ENCODE results near the gene SMG1. TPM values are rescaled to one million over a fixed set of nuclear protein-coding genes. Genes with fewer than 3 reads are reported as not detected.
"Not testable (repeated sequence)": the region's sequence is repeated elsewhere in the genome, so short reads cannot be mapped to it uniquely, and the experiment has no call there.

Gene SMG1
- total RNA-seq, 2 donors from 2014 or later: 165 to 171 TPM

GRCh38 chr16:18925215-18925985 is 808 bp downstream of the SMG1 start:
- ATAC-seq (replicated peaks in 1 of 2) (peak; percentile 71 to 73), DNase-seq (peak; percentile 77)
- Mint-ChIP-seq H3K4me3 (peak overlapping the region; percentile 83 to 96), H3K4me1 (ENCODE audit: low read depth) (peaks cover 47% of the 10 kb centered on the region), H3K27ac (peak overlapping the region; percentile 97)
- not testable (repeated sequence) for H3K9me3 Mint-ChIP-seq; H3K36me3 Mint-ChIP-seq (ENCODE audit: insufficient read depth in 2 of 2); H3K27me3 Mint-ChIP-seq (ENCODE audit: low read depth)

GRCh38 chr16:18923935-18924334 is 2.3 kb downstream of the SMG1 start:
- ATAC-seq (replicated peaks in 1 of 2); DNase-seq; H3K9me3 Mint-ChIP-seq; H3K27me3 Mint-ChIP-seq (ENCODE audit: low read depth); H3K36me3 Mint-ChIP-seq (ENCODE audit: insufficient read depth in 2 of 2): not testable (repeated sequence)
- Mint-ChIP-seq H3K4me1 (ENCODE audit: low read depth) (peaks cover 60% of the 10 kb centered on the region), H3K27ac (peak overlapping the region; percentile 96), H3K4me3 (peak overlapping the region; percentile 83 to 96)

GRCh38 chr16:18923124-18923523 is 3.1 kb downstream of the SMG1 start:
- Mint-ChIP-seq H3K27ac (peak overlapping the region; percentile 96), H3K4me3 (peak overlapping the region; percentile 83 to 96), H3K4me1 (ENCODE audit: low read depth) (peaks cover 68% of the 10 kb centered on the region)
- H3K9me3 Mint-ChIP-seq; H3K36me3 Mint-ChIP-seq (ENCODE audit: insufficient read depth in 2 of 2); H3K27me3 Mint-ChIP-seq (ENCODE audit: low read depth); ATAC-seq (replicated peaks in 1 of 2): not testable (repeated sequence)
- DNase-seq: peak; percentile 14 to 21

GRCh38 chr16:18909585-18909984 is 16.6 kb downstream of the SMG1 start:
- H3K4me3 Mint-ChIP-seq; DNase-seq; H3K9me3 Mint-ChIP-seq; ATAC-seq (replicated peaks in 1 of 2); H3K27me3 Mint-ChIP-seq (ENCODE audit: low read depth); H3K36me3 Mint-ChIP-seq (ENCODE audit: insufficient read depth in 2 of 2); H3K27ac Mint-ChIP-seq: not testable (repeated sequence)
- peaks cover 46% of the 10 kb centered on the region for H3K4me1 Mint-ChIP-seq (ENCODE audit: low read depth)

- not testable (repeated sequence) for H3K27ac Mint-ChIP-seq; H3K27me3 Mint-ChIP-seq (ENCODE audit: low read depth)
- peaks cover 46% of the 10 kb centered on the region for H3K4me1 Mint-ChIP-seq (ENCODE audit: low read depth)
Measured at GRCh38 chr16:18908716-18909115, 17.5 kb downstream of the SMG1 start.

GRCh38 chr16:18902778-18903177 is 23.4 kb downstream of the SMG1 start:
- peak overlapping the region; percentile 63 for H3K27ac Mint-ChIP-seq
- peaks cover 54% of the 10 kb centered on the region for H3K4me1 Mint-ChIP-seq (ENCODE audit: low read depth)
- not testable (repeated sequence) for H3K4me3 Mint-ChIP-seq; DNase-seq; H3K36me3 Mint-ChIP-seq (ENCODE audit: insufficient read depth in 2 of 2); ATAC-seq (replicated peaks in 1 of 2); H3K9me3 Mint-ChIP-seq; H3K27me3 Mint-ChIP-seq (ENCODE audit: low read depth)

More at GRCh38 chr16:18908716-18909115, 17.5 kb downstream of the SMG1 start:
- H3K4me3 Mint-ChIP-seq; DNase-seq; ATAC-seq (replicated peaks in 1 of 2); H3K9me3 Mint-ChIP-seq; H3K36me3 Mint-ChIP-seq (ENCODE audit: insufficient read depth in 2 of 2): not testable (repeated sequence)

- H3K27me3 Mint-ChIP-seq (ENCODE audit: low read depth); H3K9me3 Mint-ChIP-seq; H3K36me3 Mint-ChIP-seq (ENCODE audit: insufficient read depth in 2 of 2); DNase-seq; ATAC-seq (replicated peaks in 1 of 2); H3K27ac Mint-ChIP-seq; H3K4me3 Mint-ChIP-seq: not testable (repeated sequence)
- peaks cover 53% of the 10 kb centered on the region for H3K4me1 Mint-ChIP-seq (ENCODE audit: low read depth)
Measured at GRCh38 chr16:18902044-18902443, 24.2 kb downstream of the SMG1 start.

GRCh38 chr16:18901194-18901593 is 25.0 kb downstream of the SMG1 start:
- H3K4me1 Mint-ChIP-seq (ENCODE audit: low read depth): peaks cover 47% of the 10 kb centered on the region
- H3K9me3 Mint-ChIP-seq; H3K27me3 Mint-ChIP-seq (ENCODE audit: low read depth); ATAC-seq (replicated peaks in 1 of 2); H3K27ac Mint-ChIP-seq; H3K4me3 Mint-ChIP-seq; DNase-seq; H3K36me3 Mint-ChIP-seq (ENCODE audit: insufficient read depth in 2 of 2): not testable (repeated sequence)

GRCh38 chr16:18884456-18884855 is 41.8 kb downstream of the SMG1 start:
- H3K4me3 Mint-ChIP-seq; H3K9me3 Mint-ChIP-seq; DNase-seq; H3K4me1 Mint-ChIP-seq (ENCODE audit: low read depth); H3K27me3 Mint-ChIP-seq (ENCODE audit: low read depth); ATAC-seq (replicated peaks in 1 of 2): not testable (repeated sequence)
- Mint-ChIP-seq H3K27ac (peak overlapping the region; percentile 91), H3K36me3 (ENCODE audit: insufficient read depth in 2 of 2) (peaks cover 8 to 19% of the 10 kb centered on the region in 2 donors)

- not testable (repeated sequence) for H3K4me1 Mint-ChIP-seq (ENCODE audit: low read depth); H3K9me3 Mint-ChIP-seq; DNase-seq; ATAC-seq (replicated peaks in 1 of 2); H3K4me3 Mint-ChIP-seq; H3K27me3 Mint-ChIP-seq (ENCODE audit: low read depth)
- peaks cover 12 to 31% of the 10 kb centered on the region in 2 donors for H3K36me3 Mint-ChIP-seq (ENCODE audit: insufficient read depth in 2 of 2)
- peak overlapping the region; percentile 65 for H3K27ac Mint-ChIP-seq
Measured at GRCh38 chr16:18877734-18878133, 48.5 kb downstream of the SMG1 start.

GRCh38 chr16:18877259-18877658 is 48.9 kb downstream of the SMG1 start:
- DNase-seq; H3K4me1 Mint-ChIP-seq (ENCODE audit: low read depth); H3K27me3 Mint-ChIP-seq (ENCODE audit: low read depth); H3K27ac Mint-ChIP-seq; H3K9me3 Mint-ChIP-seq; ATAC-seq (replicated peaks in 1 of 2); H3K4me3 Mint-ChIP-seq: not testable (repeated sequence)
- peaks cover 10 to 29% of the 10 kb centered on the region in 2 donors for H3K36me3 Mint-ChIP-seq (ENCODE audit: insufficient read depth in 2 of 2)

- H3K36me3 Mint-ChIP-seq (ENCODE audit: insufficient read depth in 2 of 2): peaks cover 10 to 29% of the 10 kb centered on the region in 2 donors
- H3K9me3 Mint-ChIP-seq; H3K27me3 Mint-ChIP-seq (ENCODE audit: low read depth); H3K4me3 Mint-ChIP-seq; DNase-seq; H3K27ac Mint-ChIP-seq; ATAC-seq (replicated peaks in 1 of 2); H3K4me1 Mint-ChIP-seq (ENCODE audit: low read depth): not testable (repeated sequence)
Measured at GRCh38 chr16:18876301-18876700, 49.9 kb downstream of the SMG1 start.

GRCh38 chr16:18869043-18869771 is 57.0 kb downstream of the SMG1 start:
- peaks cover 10% of the 10 kb centered on the region for H3K4me1 Mint-ChIP-seq (ENCODE audit: low read depth)
- H3K27ac Mint-ChIP-seq: peak overlapping the region; percentile 87
- H3K36me3 Mint-ChIP-seq (ENCODE audit: insufficient read depth in 2 of 2): peaks cover 1 to 17% of the 10 kb centered on the region in 2 donors
- peak overlapping the region in 1 of 2 donors; percentile 32 for H3K4me3 Mint-ChIP-seq
- not testable (repeated sequence) for ATAC-seq (replicated peaks in 1 of 2); H3K27me3 Mint-ChIP-seq (ENCODE audit: low read depth); DNase-seq; H3K9me3 Mint-ChIP-seq
